Inferior parietal cortex (tissue), 1 donor: ENCODE data around the gene B3GNT9.

Source experiments
- DNase-seq: peaks from one replicate; pipeline ENCODE4 v3.0.0-alpha.2; 2016; ENCODE audit errors: extremely low spot score

B3GNT9 gene

DNA sequence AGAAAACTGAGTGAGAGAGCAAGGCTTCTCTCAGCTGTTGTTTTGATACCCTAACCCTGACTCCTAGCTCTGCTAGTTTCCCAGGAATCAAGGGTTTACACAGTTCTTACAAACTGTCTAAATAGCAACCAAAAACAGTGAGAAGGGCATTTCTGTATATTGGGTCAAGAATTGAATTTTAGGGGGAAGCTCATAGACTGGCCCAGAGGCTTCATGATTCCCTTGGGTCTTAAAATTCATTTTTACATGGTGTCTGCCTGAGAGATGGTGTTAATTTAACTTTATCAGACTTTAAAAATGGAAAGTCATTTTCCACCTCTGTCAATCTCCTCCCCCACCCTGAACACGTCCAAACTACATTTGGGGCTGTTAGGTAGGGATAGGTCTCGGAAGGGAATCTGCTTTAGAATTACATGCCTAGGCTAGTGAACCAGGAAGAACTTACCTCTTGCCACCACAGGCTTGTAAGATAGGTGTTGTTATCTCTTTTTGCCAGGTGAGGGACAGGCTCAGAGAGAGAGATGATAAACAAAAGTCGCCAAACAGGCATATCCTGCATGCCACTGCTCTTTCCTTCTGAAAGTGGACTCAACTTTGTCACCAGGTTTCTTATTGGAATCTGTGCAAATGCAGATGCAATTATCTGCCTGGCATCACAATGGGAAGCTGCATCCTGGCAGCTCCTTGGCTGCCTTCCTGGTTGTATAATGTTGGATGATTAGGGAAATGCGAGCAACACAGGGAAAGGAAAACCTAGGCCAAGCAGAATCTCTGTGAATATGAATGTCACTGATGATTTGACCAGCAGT lies 38.0 kb downstream of the B3GNT9 start:
- no peak for DNase-seq

DNA sequence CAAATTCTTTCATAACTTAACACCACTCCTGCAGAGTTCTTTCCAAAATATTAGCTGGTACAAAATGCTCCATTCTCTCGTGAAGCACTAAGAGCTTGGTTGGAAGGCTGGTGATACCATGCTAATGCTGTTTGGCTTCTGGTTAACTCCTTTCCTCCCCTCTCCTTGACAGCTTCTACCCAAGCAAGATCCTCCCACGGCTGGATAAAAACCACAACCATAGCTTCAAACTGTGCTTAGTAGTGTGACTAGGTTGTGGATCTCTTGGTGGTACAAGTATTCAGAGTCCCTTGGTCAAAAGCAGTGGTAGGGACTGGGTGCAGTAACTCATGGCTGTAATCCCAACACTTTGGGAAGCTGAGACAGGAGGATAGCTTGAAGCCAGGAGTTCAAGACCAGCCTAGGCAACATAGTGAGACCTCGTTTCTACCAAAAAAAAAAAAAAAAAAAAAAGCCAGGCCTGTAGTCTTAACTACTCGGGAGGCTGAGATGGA lies 38.8 kb downstream of the B3GNT9 start:
- no peak for DNase-seq

DNA sequence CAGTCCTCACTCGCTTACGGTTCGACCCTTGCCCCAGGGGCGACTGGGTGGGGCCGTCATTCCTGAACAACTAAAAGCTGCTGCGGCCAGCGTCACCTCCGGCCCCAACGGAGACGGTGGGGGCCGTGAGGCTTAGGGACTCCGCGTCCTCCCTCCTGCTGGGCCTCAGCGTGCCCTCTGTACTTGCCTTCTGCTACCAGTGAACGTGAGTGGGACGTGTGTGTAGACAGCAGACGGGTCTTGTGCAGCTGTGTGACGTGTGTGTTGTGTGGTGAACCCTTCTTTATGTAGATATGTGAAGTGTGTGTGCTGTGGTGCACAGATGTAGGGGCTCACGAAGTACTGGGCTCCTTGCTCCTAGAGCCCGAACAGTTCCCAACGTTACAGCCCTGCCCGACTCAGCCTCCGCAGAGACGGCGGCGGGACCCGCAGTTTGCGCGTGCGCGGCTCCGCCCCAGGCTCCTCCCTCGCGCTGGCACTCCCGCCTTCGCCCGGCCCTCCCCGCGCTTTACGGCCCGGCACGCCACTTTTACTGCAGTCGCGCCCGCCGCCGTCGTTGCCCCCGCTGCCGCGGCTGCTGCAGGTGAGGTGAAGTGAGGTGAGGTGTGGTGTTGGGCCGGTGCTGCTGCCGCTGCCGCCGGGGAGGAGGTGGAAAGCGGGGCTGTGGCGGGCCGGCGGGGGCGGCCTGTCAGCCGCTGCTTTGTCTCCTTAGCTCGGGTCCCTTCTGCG lies 41.2 kb downstream of the B3GNT9 start, which contains the start of gene PHAF1:
PHAF1 (plus strand) TSS at position 535 of the 729 bp plus-strand sequence. CDS start 235 bp downstream, outside the sequence.
- DNase-seq: peak; percentile 92

DNA sequence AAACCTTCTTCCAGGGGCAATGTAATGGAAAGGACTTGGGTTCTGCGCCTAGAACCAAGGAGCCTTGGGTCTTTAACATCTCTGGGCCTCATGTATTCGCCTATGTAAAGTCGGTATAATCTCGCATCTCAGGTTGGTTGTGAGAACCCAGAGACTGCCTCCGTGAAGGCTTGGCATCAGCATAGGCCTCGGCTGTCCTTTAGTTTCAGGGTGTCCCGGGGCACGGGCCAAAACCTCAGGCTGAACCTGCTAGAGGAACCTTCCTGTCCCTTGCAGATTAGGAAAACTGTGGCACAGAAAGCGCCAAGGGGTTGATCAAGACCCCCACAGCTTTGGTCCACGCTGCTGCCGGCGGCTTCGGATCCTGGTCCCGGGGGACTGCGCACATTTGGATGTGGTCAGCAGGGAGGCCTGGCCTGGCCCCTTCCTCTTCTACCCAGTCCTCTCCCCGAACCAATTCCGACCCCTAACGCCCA lies 41.8 kb downstream of the B3GNT9 start:
- no peak for DNase-seq

DNA sequence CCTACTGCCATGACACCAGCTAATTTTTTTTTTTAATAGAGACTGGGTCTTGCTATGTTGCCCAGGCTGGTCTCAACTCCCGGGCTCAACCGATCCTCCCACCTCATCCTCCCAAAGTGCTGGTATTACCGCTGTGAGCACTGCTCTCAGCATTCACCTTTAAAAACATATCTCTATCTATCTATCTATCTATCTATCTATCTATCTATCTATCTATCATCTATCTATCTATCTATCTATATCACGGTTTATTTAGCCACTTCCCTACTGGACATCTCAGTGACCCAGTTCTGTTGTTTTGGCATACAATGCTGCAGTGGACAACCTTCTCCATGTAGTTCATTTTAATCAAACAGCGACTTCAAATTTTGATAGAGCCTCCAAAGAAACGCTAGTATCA lies 42.3 kb downstream of the B3GNT9 start:
- DNase-seq: no peak

DNA sequence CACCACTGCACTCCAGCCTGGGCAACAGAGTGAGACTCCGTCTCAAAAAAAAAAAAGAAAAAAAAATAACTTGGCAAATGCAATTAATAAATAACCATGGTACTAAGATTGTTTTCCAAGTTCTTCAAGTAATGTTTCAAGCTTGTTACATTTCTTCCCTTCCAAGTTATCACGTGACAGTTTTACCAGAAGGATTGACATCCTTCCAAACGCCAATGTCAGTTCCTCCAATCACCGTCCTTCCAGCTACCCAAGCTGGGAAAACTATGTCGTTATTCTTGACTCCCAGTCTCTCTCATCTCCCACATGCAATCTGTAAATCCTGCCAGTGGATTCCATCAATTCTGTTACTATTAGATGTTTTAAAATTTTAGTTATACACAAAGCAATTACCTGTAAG lies 44.9 kb downstream of the B3GNT9 start:
- no peak for DNase-seq

DNA sequence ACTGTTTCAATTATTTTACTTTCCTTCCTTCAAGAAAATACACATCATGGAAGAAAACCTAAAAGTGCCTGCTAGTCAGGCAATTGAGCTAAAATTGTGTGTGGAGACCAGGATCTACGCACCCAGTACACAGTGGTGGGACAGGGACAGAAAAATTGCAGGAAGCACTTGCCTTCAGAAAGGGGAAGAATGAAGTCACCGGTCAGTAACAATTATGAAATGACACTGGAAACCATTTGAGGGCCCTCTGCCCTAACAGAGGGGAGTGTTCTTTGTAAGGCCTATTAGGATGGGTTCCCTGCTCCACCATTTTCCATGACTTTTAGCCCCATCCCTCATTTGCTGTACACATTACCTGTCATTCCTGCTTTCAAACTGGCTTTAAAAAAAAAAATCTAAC lies 45.6 kb downstream of the B3GNT9 start:
- DNase-seq: no peak

DNA sequence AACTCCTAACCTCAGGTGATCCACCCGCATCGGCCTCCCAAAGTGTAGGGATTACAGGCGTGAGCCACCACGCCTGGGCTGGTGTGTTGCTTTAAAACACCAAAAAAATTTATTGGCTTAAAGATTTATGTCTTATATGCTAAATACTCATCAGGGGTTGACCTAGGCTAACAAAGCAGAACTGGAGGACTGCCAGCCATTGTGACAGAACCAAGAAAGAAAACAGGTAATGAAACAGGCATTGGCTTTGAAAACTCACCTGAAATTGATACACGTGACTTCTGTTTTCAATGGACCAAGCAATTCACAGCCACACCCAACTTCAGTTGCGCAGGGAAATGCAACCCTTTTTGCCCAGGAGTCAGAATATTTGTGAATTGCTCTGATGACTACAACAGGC lies 46.0 kb downstream of the B3GNT9 start:
- DNase-seq: no peak

DNA sequence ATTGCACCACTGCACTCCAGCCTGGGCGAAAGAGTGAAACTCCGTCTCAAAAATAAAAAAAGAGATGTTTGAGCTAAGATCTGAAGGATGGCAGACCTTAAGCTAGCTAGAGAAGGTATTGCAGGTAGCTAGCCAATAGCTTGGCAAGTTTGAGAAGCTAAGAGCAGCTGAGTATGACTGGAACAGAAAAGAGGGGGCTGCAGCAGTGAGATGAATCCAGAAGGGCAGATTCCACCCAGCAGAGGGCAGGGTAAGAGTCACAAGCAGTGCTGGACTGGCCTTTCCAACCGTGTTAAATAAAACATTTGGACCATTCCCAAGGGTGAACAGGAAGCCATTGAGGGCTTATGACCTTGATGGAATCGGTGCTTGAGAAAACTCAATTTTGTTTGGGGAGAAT lies 46.7 kb downstream of the B3GNT9 start:
- DNase-seq: no peak

DNA sequence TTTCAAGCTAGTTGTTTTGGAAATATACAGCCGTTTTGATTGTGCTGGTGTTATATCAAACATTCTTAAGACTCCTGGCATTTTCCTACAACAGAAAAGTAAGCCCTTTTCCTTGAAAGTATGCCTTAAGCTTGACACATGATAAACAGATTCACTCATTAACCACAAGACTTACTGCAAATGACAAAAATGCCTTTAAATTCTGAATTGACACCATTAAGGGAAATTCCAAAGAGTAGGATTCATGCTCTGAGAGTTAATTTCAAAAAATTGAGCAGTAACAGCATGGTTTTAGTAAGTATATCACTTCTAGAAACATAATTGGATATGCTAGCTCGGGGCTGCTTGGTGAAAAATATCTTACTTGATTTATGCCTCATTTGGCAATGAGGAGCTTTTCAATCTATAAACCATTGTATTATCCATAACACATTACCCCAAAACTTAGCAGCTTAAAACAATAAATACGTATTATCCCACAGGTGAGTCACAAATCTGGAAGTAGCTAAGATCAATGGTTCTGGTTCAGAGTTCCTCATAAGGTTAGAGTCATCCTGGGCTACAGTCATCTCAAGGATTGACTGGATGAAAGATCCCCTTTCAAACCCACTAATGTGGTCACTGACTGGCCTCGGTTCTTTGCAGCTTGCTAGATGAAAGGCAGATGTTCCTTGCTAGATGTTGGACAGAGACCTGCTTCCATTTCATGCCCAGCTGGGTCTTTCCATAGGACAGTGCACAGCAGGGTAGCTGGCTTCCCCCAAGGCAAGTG lies 49.3 kb downstream of the B3GNT9 start:
- no peak for DNase-seq

DNA sequence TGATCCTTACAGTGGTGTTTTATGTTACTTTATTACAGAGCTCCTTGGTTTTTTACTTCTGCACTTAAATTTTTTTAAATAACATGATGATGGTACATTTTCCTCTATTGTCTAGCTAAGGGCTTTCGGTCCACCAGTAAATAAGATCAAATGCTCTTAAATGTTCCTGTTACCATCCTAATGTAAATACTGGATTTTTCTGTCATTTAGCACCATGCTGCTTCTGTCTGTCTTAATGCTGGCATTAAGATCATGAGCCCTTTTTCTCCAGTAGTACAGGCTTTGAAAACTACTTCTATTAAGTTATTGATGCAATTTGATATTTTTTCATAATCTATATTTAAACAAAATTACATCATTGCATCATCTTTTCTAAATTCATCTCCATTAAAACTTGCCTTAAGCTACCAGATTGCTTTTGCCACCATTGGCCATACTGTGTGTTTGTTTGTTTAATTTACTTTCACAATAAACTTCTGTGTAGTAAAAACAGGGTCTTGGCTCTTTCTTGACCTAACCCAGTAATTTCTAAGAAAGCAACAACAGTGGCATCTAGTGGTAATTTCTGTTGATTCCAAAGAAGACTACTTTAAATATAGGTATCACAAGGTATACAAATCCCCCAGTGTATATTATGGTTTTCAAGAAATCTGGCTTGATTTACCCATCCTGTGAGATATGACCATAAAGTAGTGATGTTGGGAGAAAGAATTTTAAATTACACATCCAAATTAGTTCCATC lies 50.1 kb downstream of the B3GNT9 start:
- DNase-seq: peak; percentile 66

DNA sequence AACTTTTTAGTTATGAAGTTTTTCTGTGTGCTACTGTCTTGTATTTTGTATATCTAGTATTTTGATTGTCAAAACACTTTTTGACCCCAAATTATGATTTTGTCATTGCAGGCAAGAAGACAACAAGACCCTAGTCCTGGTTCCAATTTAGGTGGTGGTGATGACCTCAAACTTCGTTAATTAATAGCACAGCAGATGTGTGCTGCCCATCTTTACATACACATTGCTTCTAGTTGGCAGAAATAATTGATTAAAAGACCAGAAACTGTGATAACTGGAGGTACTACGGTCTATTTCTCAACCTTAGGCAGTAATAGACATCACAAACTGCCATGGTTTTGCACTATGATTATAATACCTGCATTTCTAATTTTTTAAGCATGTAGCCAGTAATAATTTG lies 52.2 kb downstream of the B3GNT9 start:
- DNase-seq: no peak
